Skin epidermis (tissue), 12 donors: ENCODE results near the gene PPP4R1.

Experiments used
- H3K27ac ChIP-seq, 21 experiments: fragments of 200-600 bp; sonication (generic) in 11 of 21; one replicate each; pipeline ENCODE4 v1.5.0; 2020; ENCODE audit warnings: mild to moderate bottlenecking in 3 of 21, inconsistent platforms in 2 of 21, moderate library complexity in 2 of 21
- H3K4me3 ChIP-seq, 7 experiments: fragments of 200-600 bp; sonication (generic) in 2 of 7; one replicate each; pipeline ENCODE4 v1.5.0; 2020; ENCODE audit warnings: inconsistent platforms in 2 of 7, mild to moderate bottlenecking in 2 of 7, moderate library complexity in 1 of 7

PPP4R1 gene

GRCh38 chr18:9522952-9523351 is 91.4 kb downstream of the PPP4R1 start:
- Histone ChIP-seq H3K4me3 (no peak overlapping the region), H3K27ac (no peak overlapping the region)

DNA sequence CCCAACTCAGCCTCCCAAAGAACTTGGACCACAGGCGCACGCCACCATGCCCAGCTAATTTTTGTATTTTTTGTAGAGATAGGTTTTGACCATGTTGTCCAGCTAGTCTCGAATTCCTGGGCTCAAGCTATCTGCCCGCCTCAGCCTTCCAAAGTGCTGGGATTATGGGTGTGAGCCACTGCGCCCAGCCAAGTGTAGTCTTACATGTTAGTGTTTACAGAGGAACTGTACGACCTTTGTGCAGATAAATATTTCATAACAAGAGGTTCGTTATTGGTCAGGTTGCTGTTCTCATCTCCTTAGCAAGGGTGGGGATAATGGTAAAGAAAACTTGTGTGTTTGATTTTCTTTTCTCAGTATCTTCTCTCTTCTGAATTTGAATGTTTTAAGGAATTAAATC is 92.6 kb downstream of the PPP4R1 start:
- peak overlapping the region in 1 of 21 experiments; percentile 69 for H3K27ac ChIP-seq
- no peak overlapping the region for H3K4me3 ChIP-seq

DNA sequence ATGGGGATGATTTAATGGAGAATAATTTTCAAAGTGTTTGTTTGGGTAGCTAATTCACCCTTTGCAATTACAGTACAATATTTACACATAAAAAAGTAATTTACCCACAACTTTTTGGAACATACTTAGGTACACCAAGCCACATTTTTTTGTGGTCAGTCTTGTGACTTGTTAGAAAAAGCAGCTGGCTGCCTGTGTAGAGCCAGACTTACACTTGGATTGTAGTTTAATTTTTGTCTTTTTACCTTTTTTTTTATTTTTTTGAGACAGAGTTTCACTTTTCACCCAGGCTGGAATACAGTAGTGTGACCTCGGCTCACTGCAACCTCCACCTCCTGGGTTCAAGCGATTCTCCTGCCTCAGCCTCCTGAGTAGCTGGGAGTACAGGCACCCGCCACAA is 93.7 kb downstream of the PPP4R1 start:
- no peak overlapping the region for H3K4me3 ChIP-seq
- peak overlapping the region in 1 of 21 experiments; percentile 69 for H3K27ac ChIP-seq

GRCh38 chr18:9519399-9519798 is 95.0 kb downstream of the PPP4R1 start:
- Histone ChIP-seq H3K27ac (peak overlapping the region in 1 of 21 experiments; percentile 69), H3K4me3 (no peak overlapping the region)

GRCh38 chr18:9517869-9518268 is 96.5 kb downstream of the PPP4R1 start:
- H3K4me3 ChIP-seq, result no peak overlapping the region
- H3K27ac ChIP-seq, result peak overlapping the region in 3 of 21 experiments; percentile 20 to 67 (median 34)

DNA sequence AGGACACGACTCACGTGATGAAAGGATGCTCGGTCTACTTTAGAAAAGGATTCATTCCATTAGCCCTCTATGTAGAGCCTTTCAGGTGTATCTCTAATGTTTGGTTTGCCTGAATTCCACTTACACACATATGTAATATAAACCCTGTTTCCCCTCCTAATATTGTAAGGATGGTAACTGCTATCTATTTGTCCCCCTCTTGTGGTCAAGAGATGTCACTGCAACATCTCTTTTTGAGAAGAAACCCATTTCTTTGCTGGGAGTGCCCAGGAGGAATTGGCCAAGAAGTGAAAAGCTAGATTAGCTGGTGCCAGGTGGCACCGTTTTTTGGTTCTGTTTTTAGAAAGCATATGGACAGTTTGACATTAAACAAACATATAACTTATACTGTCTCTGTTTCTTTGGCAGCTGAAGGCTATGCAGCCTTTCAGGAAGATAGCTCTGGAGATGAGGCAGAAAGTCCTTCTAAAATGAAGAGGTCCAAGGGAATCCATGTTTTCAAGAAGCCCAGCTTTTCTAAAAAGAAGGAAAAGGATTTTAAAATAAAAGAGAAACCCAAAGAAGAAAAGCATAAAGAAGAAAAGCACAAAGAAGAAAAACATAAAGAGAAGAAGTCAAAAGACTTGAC is 97.8 kb downstream of the PPP4R1 start:
- peak overlapping the region in 3 of 21 experiments; percentile 34 to 67 (median 46) for H3K27ac ChIP-seq
- no peak overlapping the region for H3K4me3 ChIP-seq

GRCh38 chr18:9513971-9514512 is 100.3 kb downstream of the PPP4R1 start:
- no peak overlapping the region for H3K27ac ChIP-seq
- H3K4me3 ChIP-seq, result no peak overlapping the region

DNA sequence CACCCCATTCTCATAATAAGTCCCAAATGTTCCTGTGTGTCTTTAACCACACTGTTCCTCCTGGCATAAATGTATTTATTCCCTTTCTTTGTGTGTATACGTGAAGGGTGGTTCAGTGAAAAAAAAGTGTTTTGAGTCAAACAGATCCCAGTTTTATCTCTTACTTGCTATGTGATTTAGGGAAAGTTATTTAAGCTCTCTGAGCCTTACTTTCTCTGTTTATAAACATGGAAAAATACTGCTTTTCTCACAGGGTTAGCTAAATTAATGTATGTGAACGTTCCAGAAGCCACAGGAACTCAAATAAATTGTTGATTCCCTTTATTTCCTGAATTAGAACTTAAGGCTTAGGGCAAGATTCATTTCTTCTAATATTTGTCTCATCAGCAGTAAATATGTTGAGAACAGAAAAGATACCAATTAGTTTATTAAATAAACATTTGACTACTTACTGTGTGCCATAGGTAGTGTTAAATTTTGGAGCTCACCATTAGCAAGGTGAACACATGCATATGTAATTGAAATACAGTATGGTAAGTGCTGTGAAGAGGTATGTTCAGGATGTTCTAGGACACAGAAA is 105.8 kb downstream of the PPP4R1 start:
- no peak overlapping the region for H3K4me3 ChIP-seq

DNA sequence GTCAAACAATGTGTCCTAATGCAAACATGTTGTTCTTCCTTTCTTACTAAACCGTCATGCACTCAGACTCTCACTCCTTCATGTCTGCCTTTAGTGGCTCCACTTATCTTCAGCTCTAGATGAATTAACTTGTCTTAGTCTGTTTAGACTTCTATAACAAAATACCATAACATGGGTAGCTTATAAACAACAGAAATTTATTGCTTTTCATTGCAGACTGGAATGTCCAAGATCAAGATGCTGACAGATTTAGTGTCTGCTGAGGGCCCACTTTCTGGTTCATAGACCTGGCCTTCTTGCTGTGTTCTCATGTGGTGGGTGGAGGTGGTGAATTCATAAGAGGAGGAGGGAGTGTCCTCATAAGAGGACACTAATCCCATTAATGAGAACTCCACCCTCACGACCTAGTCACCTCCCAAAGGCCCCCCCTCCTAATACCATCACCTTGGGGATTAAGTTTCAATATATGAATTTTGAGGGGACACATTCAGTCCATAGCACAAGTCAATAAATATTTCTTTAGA is 106.7 kb downstream of the PPP4R1 start:
- H3K4me3 ChIP-seq, result no peak overlapping the region
- no peak overlapping the region for H3K27ac ChIP-seq

More for the DNA sequence above, 105.8 kb downstream of the PPP4R1 start:
- no peak overlapping the region for H3K27ac ChIP-seq

GRCh38 chr18:9506046-9506792 is 108.1 kb downstream of the PPP4R1 start:
- no peak overlapping the region for H3K27ac ChIP-seq
- H3K4me3 ChIP-seq, result no peak overlapping the region
